Measurements from ENCODE around the gene TCF4.

TCF4 gene

DNA sequence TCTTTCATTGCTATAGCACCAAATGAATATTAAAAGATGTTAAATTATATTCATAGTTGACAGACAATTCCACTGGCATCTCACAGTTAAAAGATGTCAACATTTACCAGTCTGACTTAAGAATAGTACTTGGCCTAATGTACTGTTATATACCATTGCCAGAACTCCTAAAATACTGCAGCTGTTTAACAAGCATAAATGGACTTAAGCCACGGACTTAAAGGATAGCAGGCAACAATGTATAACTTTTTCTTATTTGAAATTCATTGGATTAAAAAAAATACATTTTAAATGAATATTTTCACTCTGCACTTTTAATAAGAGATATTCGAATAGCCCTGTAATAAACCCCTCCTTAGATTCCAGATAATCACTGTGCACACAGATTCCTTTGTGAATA lies 3.8 kb downstream of the TCF4 start:
- Histone ChIP-seq H3K9ac (ENCODE audit: low read depth, low read length) (no peak overlapping the region), H3K4me3 (ENCODE audit: low read depth, low read length) (no peak overlapping the region), H3K36me3 (ENCODE audit: control insufficient read depth, insufficient read depth, low read length) (no peaks in the 10 kb centered on the region), H3K27me3 (ENCODE audit: control insufficient read depth, insufficient read depth, low read length) (no peaks in the 10 kb centered on the region), H3K4me1 (ENCODE audit: control insufficient read depth, insufficient read depth, low read length) (peaks cover 38% of the 10 kb centered on the region), H3K9me3 (ENCODE audit: control insufficient read depth, insufficient read depth, low read length) (no peaks in the 10 kb centered on the region)

GRCh38 chr18:55582325-55582724 lies 5.7 kb downstream of the TCF4 start:
- Histone ChIP-seq H3K9me3 (ENCODE audit: control insufficient read depth, insufficient read depth, low read length) (no peaks in the 10 kb centered on the region), H3K4me1 (ENCODE audit: control insufficient read depth, insufficient read depth, low read length) (peaks cover 46% of the 10 kb centered on the region), H3K4me3 (ENCODE audit: low read depth, low read length) (no peak overlapping the region), H3K9ac (ENCODE audit: low read depth, low read length) (no peak overlapping the region), H3K36me3 (ENCODE audit: control insufficient read depth, insufficient read depth, low read length) (no peaks in the 10 kb centered on the region), H3K27me3 (ENCODE audit: control insufficient read depth, insufficient read depth, low read length) (no peaks in the 10 kb centered on the region)

DNA sequence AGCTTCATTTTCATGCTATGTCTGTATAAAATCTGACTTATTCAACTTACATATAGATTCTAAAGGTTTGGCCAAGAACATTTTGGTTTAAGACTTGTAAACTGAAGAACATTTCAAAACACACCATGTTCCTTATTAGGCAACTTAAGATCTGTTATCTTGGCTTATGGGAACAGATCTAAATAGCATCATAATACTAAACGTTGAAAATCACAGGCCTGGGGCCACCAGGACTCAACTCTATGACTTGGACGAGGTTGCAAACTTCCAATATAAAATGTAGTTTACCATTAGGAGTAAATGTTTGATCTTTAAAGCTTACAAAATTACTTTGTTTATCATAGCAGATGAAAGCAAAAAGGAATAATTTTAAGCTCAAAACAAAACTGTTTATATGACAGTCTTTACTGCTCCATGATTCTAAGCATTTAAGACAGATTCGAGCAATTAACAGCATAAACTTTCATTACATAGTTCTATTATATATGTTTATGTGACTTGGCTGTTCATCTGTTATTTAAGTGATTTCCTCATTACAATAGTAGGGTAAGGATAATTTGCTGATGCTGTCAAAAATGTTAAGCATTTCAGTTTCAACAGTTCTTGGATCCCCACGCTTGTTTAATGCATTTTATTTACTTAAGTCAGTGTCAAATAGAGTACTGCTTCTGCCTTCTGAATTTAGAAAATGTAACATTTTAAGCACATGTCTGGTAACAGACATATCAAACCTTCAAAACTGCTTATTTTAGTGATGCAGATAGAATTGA lies 8.3 kb downstream of the TCF4 start:
- Histone ChIP-seq H3K4me3 (ENCODE audit: low read depth, low read length) (no peak overlapping the region), H3K9me3 (ENCODE audit: control insufficient read depth, insufficient read depth, low read length) (no peaks in the 10 kb centered on the region), H3K27me3 (ENCODE audit: control insufficient read depth, insufficient read depth, low read length) (no peaks in the 10 kb centered on the region), H3K36me3 (ENCODE audit: control insufficient read depth, insufficient read depth, low read length) (no peaks in the 10 kb centered on the region), H3K9ac (ENCODE audit: low read depth, low read length) (no peak overlapping the region), H3K4me1 (ENCODE audit: control insufficient read depth, insufficient read depth, low read length) (peaks cover 41% of the 10 kb centered on the region)

- no peaks in the 10 kb centered on the region for H3K9me3 ChIP-seq (ENCODE audit: control insufficient read depth, insufficient read depth, low read length)
- H3K4me1 ChIP-seq (ENCODE audit: control insufficient read depth, insufficient read depth, low read length): peaks cover 41% of the 10 kb centered on the region
- no peak overlapping the region for H3K4me3 ChIP-seq (ENCODE audit: low read depth, low read length)
- H3K9ac ChIP-seq (ENCODE audit: low read depth, low read length): no peak overlapping the region
- no peaks in the 10 kb centered on the region for H3K36me3 ChIP-seq (ENCODE audit: control insufficient read depth, insufficient read depth, low read length)
- H3K27me3 ChIP-seq (ENCODE audit: control insufficient read depth, insufficient read depth, low read length): no peaks in the 10 kb centered on the region
Measured at GRCh38 chr18:55577812-55578539, 10.0 kb downstream of the TCF4 start.

DNA sequence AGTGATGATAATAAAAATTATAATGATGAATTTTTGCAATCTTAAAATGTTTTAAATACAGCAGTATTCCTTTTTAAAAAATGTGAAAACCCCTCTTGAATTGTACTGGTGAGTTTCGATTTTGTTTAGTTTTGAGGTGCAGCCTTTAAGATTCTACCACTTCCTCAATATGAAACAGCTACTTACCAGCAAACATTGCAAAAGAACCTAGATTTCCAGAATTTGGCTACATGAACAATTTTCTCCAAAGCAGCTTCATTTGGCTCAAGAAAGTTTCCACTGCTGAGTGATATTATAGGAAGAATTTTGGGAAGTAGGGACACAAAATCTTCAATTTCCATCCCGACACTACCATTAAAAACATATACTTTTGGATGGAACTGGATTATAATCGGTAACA lies 12.0 kb downstream of the TCF4 start:
- Histone ChIP-seq H3K27me3 (ENCODE audit: control insufficient read depth, insufficient read depth, low read length) (no peaks in the 10 kb centered on the region), H3K4me3 (ENCODE audit: low read depth, low read length) (no peak overlapping the region), H3K9ac (ENCODE audit: low read depth, low read length) (no peak overlapping the region), H3K4me1 (ENCODE audit: control insufficient read depth, insufficient read depth, low read length) (peaks cover 23% of the 10 kb centered on the region), H3K36me3 (ENCODE audit: control insufficient read depth, insufficient read depth, low read length) (no peaks in the 10 kb centered on the region), H3K9me3 (ENCODE audit: control insufficient read depth, insufficient read depth, low read length) (no peaks in the 10 kb centered on the region)

GRCh38 chr18:55575066-55575465 lies 12.9 kb downstream of the TCF4 start:
- Histone ChIP-seq H3K4me1 (ENCODE audit: control insufficient read depth, insufficient read depth, low read length) (peaks cover 17% of the 10 kb centered on the region), H3K27me3 (ENCODE audit: control insufficient read depth, insufficient read depth, low read length) (no peaks in the 10 kb centered on the region), H3K36me3 (ENCODE audit: control insufficient read depth, insufficient read depth, low read length) (no peaks in the 10 kb centered on the region), H3K9me3 (ENCODE audit: control insufficient read depth, insufficient read depth, low read length) (no peaks in the 10 kb centered on the region), H3K9ac (ENCODE audit: low read depth, low read length) (no peak overlapping the region), H3K4me3 (ENCODE audit: low read depth, low read length) (no peak overlapping the region)

- Histone ChIP-seq H3K4me1 (ENCODE audit: control insufficient read depth, insufficient read depth, low read length) (peaks cover 9% of the 10 kb centered on the region), H3K4me3 (ENCODE audit: low read depth, low read length) (no peak overlapping the region), H3K9me3 (ENCODE audit: control insufficient read depth, insufficient read depth, low read length) (no peaks in the 10 kb centered on the region), H3K9ac (ENCODE audit: low read depth, low read length) (peak overlapping the region; percentile 9), H3K36me3 (ENCODE audit: control insufficient read depth, insufficient read depth, low read length) (no peaks in the 10 kb centered on the region), H3K27me3 (ENCODE audit: control insufficient read depth, insufficient read depth, low read length) (no peaks in the 10 kb centered on the region)
Measured at GRCh38 chr18:55573386-55573785, 14.6 kb downstream of the TCF4 start.

DNA sequence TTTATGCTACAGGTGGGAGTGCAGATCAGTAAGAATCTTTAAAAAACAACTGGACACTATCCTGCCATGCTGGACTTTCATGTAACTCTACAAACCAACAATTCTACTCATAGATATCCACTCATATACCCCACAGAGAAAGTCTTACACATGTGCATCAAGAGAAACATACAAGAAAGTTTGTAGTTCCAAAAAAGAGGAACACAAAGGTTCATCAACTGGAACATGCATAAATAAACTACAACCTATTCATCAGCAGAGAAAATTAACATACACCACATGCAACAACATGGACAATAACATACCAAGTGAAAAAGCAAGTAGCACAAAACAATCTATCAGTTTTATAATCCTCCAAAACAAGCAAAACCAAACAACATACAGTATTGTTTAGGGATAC lies 17.0 kb downstream of the TCF4 start:
- no peaks in the 10 kb centered on the region for H3K36me3 ChIP-seq (ENCODE audit: control insufficient read depth, insufficient read depth, low read length)
- H3K4me1 ChIP-seq (ENCODE audit: control insufficient read depth, insufficient read depth, low read length): peaks cover 7% of the 10 kb centered on the region

DNA sequence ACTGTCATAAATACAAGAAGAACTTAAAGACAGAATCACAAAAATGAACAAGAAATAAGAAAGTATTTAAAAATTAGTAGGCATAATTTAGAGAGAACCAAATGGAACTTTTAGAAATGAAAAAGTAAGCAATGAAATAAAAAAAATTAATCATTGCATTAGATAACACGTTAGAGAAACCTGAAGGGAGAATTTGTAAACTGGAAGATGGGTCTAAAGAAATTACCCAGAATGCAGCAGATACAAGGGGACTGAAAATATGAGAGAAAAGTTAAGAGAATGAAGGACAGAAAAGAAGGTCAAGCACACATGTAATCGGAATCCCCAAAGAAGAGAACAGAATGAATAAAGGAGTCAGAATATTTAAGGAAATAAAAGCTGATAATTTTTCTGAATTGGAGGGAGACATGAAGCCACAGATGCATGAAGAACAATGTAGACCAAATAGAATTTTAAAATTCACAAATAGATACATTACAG lies 21.5 kb downstream of the TCF4 start:
- H3K4me1 ChIP-seq (ENCODE audit: control insufficient read depth, insufficient read depth, low read length): no peaks in the 10 kb centered on the region

More for the DNA sequence above, 17.0 kb downstream of the TCF4 start:
- H3K9ac ChIP-seq (ENCODE audit: low read depth, low read length): no peak overlapping the region
- no peak overlapping the region for H3K4me3 ChIP-seq (ENCODE audit: low read depth, low read length)
- H3K27me3 ChIP-seq (ENCODE audit: control insufficient read depth, insufficient read depth, low read length): no peaks in the 10 kb centered on the region
- H3K9me3 ChIP-seq (ENCODE audit: control insufficient read depth, insufficient read depth, low read length): no peaks in the 10 kb centered on the region

GRCh38 chr18:55559739-55560138 lies 28.3 kb downstream of the TCF4 start:
- Histone ChIP-seq H3K27me3 (ENCODE audit: control insufficient read depth, insufficient read depth, low read length) (no peaks in the 10 kb centered on the region), H3K9me3 (ENCODE audit: control insufficient read depth, insufficient read depth, low read length) (no peaks in the 10 kb centered on the region), H3K4me3 (ENCODE audit: low read depth, low read length) (no peak overlapping the region), H3K4me1 (ENCODE audit: control insufficient read depth, insufficient read depth, low read length) (no peaks in the 10 kb centered on the region), H3K36me3 (ENCODE audit: control insufficient read depth, insufficient read depth, low read length) (no peaks in the 10 kb centered on the region), H3K9ac (ENCODE audit: low read depth, low read length) (no peak overlapping the region)

More for the DNA sequence above, 21.5 kb downstream of the TCF4 start:
- Histone ChIP-seq H3K27me3 (ENCODE audit: control insufficient read depth, insufficient read depth, low read length) (no peaks in the 10 kb centered on the region), H3K9ac (ENCODE audit: low read depth, low read length) (no peak overlapping the region), H3K36me3 (ENCODE audit: control insufficient read depth, insufficient read depth, low read length) (no peaks in the 10 kb centered on the region), H3K9me3 (ENCODE audit: control insufficient read depth, insufficient read depth, low read length) (no peaks in the 10 kb centered on the region), H3K4me3 (ENCODE audit: low read depth, low read length) (no peak overlapping the region)

GRCh38 chr18:55557211-55557610 lies 30.8 kb downstream of the TCF4 start:
- H3K27me3 ChIP-seq (ENCODE audit: control insufficient read depth, insufficient read depth, low read length): no peaks in the 10 kb centered on the region
- no peaks in the 10 kb centered on the region for H3K9me3 ChIP-seq (ENCODE audit: control insufficient read depth, insufficient read depth, low read length)
- no peaks in the 10 kb centered on the region for H3K36me3 ChIP-seq (ENCODE audit: control insufficient read depth, insufficient read depth, low read length)
- no peak overlapping the region for H3K4me3 ChIP-seq (ENCODE audit: low read depth, low read length)
- H3K9ac ChIP-seq (ENCODE audit: low read depth, low read length): no peak overlapping the region
- peaks cover 4% of the 10 kb centered on the region for H3K4me1 ChIP-seq (ENCODE audit: control insufficient read depth, insufficient read depth, low read length)

Measured in iPS-15b (cell line).